ENCODE results near the gene FHL2. TPM values are rescaled to one million over a fixed set of nuclear protein-coding genes. Genes with fewer than 3 reads are reported as not detected.

FHL2 gene
- total and polyA plus RNA-seq, 2 donors (not counting 1 experiment from before 2014, with no cell fraction given), result not detected

DNA sequence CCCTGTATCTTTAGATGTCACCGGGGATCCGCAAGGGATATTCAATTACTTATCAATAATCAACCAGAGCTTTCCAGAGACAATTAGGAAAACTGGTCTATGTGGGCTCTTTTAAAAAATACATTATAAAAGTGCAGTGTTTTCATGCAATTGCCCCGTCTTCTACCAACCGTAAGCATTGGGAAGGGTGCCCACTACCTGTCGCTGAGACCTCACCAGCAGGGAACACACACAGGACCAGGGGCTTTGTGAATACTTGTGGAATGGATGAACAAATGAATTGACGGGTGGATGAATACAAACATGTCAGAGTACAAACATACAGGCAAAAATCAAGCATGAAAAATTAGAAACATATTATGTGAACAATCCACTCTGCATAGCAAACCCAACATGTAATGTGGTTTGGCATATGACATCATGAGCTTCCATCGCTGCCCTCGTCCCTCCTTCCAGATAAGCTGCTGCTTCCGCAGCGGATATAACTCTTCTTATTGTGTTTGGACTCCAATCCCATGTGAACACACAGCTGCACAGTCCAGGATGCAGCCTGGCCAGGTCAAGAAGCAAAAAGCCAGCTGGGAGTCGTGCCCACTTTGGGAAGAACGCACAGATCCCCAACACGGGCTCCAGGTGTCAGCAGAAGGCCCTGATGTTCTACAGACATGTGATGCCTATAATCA is 5.3 kb downstream of the FHL2 start:
- Histone ChIP-seq H3K9me3 (ENCODE audit: control extremely low read depth in 1 of 3, control insufficient read depth in 2 of 3, insufficient read depth in 1 of 3, low read length in 2 of 3) (no peaks in the 10 kb centered on the region), H3K27me3 (replicated peaks in 1 of 4; ENCODE audit: control extremely low read depth in 1 of 4, control insufficient read depth in 3 of 4, insufficient read depth in 4 of 4, low read length in 3 of 4) (peaks cover 0 to 24% (median 10%) of the 10 kb centered on the region in 4 experiments), H2AFZ (ENCODE audit: insufficient read depth, low read depth, low read length, poor library complexity, severe bottlenecking) (no peak overlapping the region), H3K4me1 (ENCODE audit: control insufficient read depth in 2 of 2, insufficient read depth in 2 of 2, low read length in 2 of 2) (peaks cover 4 to 6% of the 10 kb centered on the region in 2 donors), H3K27ac (ENCODE audit: low read length in 2 of 2) (no peak overlapping the region), H3K79me2 (ENCODE audit: control insufficient read depth, insufficient read depth, low read length) (no peaks in the 10 kb centered on the region), H3K4me3 (ENCODE audit: control extremely low read depth in 1 of 5, extremely low read depth in 1 of 5, insufficient read depth in 1 of 5, low read depth in 2 of 5, low read length in 4 of 5) (no peak overlapping the region), H3K9ac (ENCODE audit: low read length) (no peak overlapping the region), H3K4me2 (replicated peaks; ENCODE audit: low read depth, low read length, poor library complexity, severe bottlenecking) (no peak overlapping the region), H3K36me3 (replicated peaks in 1 of 2; ENCODE audit: control extremely low read depth in 1 of 2, control insufficient read depth in 1 of 2, extremely low read depth in 1 of 2, insufficient read depth in 2 of 2, low read length in 1 of 2) (no peaks in the 10 kb centered on the region), H4K20me1 (ENCODE audit: control insufficient read depth, insufficient read depth, low read length, poor library complexity, severe bottlenecking) (no peaks in the 10 kb centered on the region)
- ATAC-seq (ENCODE audit: low read depth) (no peak), DNase-seq (no peak)
- 91% methylated on average over 8 of the region's 13 CpGs for WGBS (ENCODE audit: insufficient coverage)
- no peak overlapping the region for H3K4me3 Mint-ChIP-seq
- CTCF ChIA-PET, result no interaction called here
- H3K9me3 Mint-ChIP-seq (ENCODE audit: insufficient read depth), result no peaks in the 10 kb centered on the region
- peaks cover 39% of the 10 kb centered on the region for H3K27me3 Mint-ChIP-seq
- POLR2A ChIA-PET, result no interaction called here
- H3K27ac Mint-ChIP-seq, result no peak overlapping the region
- peaks cover 3% of the 10 kb centered on the region for H3K4me1 Mint-ChIP-seq
- intact Hi-C loops (cut with micrococcal nuclease), result no loop called here
- TF ChIP-seq EZH2 (IDR thresholded peaks at IDR 0.05; ENCODE audit: borderline replicate concordance, insufficient read depth, low read depth, low read length, poor library complexity, severe bottlenecking), result no peak
- TF ChIP-seq, protein P1, sequence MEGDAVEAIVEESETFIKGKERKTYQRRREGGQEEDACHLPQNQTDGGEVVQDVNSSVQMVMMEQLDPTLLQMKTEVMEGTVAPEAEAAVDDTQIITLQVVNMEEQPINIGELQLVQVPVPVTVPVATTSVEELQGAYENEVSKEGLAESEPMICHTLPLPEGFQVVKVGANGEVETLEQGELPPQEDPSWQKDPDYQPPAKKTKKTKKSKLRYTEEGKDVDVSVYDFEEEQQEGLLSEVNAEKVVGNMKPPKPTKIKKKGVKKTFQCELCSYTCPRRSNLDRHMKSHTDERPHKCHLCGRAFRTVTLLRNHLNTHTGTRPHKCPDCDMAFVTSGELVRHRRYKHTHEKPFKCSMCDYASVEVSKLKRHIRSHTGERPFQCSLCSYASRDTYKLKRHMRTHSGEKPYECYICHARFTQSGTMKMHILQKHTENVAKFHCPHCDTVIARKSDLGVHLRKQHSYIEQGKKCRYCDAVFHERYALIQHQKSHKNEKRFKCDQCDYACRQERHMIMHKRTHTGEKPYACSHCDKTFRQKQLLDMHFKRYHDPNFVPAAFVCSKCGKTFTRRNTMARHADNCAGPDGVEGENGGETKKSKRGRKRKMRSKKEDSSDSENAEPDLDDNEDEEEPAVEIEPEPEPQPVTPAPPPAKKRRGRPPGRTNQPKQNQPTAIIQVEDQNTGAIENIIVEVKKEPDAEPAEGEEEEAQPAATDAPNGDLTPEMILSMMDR (IDR thresholded peaks at IDR 0.05), result no peak

DNA sequence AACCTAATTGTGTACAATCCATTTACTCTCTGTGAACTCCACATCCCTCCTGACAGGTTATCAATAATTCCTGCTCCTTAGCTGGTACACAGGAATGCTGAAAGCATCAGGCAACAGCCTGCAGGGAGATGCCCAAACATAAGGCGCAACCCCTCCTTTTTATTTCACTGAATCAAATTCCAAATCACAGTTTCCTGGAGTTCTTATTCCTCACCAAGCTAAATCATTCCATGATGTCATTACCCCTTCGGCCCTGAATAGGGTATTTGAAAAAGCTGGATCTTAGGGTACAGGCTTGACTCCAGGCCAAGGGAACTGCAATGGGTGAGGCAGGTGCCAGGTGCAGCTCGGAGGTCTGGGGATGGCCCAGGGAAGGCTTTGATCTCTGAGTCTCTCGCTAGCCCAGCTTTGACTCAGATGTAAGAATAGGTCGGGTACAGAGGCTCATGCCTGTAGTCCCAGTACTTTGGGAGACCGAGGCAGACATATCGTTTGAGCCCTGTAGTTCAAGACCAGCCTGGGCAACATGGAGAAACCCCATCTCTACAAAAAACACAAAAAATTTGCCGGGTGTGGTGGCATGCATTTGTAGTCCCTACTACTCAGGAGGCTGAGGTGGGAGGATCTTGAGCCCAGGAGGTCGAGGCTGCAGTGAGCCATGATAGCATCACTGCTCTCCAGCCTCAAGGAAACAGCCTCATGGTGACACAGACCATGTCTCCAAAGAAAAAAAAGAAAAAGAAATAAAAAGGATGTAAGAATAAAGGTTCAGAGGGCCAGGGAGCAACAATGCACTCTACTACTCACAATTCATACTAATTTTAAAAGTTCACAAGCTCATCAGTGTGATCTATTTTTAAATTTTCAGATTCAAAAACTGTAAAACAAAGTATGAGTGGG is 6.8 kb downstream of the FHL2 start:
- intact Hi-C loops (cut with micrococcal nuclease), result no loop called here
- Histone ChIP-seq H2AFZ (ENCODE audit: insufficient read depth, low read depth, low read length, poor library complexity, severe bottlenecking) (no peak overlapping the region), H3K9ac (ENCODE audit: low read length) (no peak overlapping the region), H3K79me2 (ENCODE audit: control insufficient read depth, insufficient read depth, low read length) (no peaks in the 10 kb centered on the region), H3K9me3 (ENCODE audit: control extremely low read depth in 1 of 3, control insufficient read depth in 2 of 3, insufficient read depth in 1 of 3, low read length in 2 of 3) (no peaks in the 10 kb centered on the region), H3K4me3 (ENCODE audit: control extremely low read depth in 1 of 5, extremely low read depth in 1 of 5, insufficient read depth in 1 of 5, low read depth in 2 of 5, low read length in 4 of 5) (no peak overlapping the region), H3K27ac (ENCODE audit: low read length in 2 of 2) (no peak overlapping the region), H4K20me1 (ENCODE audit: control insufficient read depth, insufficient read depth, low read length, poor library complexity, severe bottlenecking) (no peaks in the 10 kb centered on the region), H3K27me3 (replicated peaks in 1 of 4; ENCODE audit: control extremely low read depth in 1 of 4, control insufficient read depth in 3 of 4, insufficient read depth in 4 of 4, low read length in 3 of 4) (peaks cover 0 to 12% (median 0%) of the 10 kb centered on the region in 4 experiments), H3K4me2 (replicated peaks; ENCODE audit: low read depth, low read length, poor library complexity, severe bottlenecking) (no peak overlapping the region), H3K4me1 (ENCODE audit: control insufficient read depth in 2 of 2, insufficient read depth in 2 of 2, low read length in 2 of 2) (no peaks in the 10 kb centered on the region), H3K36me3 (replicated peaks in 1 of 2; ENCODE audit: control extremely low read depth in 1 of 2, control insufficient read depth in 1 of 2, extremely low read depth in 1 of 2, insufficient read depth in 2 of 2, low read length in 1 of 2) (no peaks in the 10 kb centered on the region)
- 89% methylated on average over 6 of the region's 9 CpGs for WGBS (ENCODE audit: insufficient coverage)
- H3K9me3 Mint-ChIP-seq (ENCODE audit: insufficient read depth), result peaks cover 4% of the 10 kb centered on the region
- H3K27ac Mint-ChIP-seq, result no peak overlapping the region
- CTCF ChIA-PET, result no interaction called here
- POLR2A ChIA-PET, result no interaction called here
- DNase-seq (no peak), ATAC-seq (ENCODE audit: low read depth) (no peak)
- no peak overlapping the region for H3K4me3 Mint-ChIP-seq
- H3K4me1 Mint-ChIP-seq, result no peaks in the 10 kb centered on the region
- H3K27me3 Mint-ChIP-seq, result peaks cover 33% of the 10 kb centered on the region
- TF ChIP-seq, protein P1 (IDR thresholded peaks at IDR 0.05), result no peak
- no peak for TF ChIP-seq EZH2 (IDR thresholded peaks at IDR 0.05; ENCODE audit: borderline replicate concordance, insufficient read depth, low read depth, low read length, poor library complexity, severe bottlenecking)

Data from B cell (primary cell).